Dermis microvascular lymphatic vessel endothelial cell (primary cell): ENCODE measurements around the gene ZNF202. TPM values are rescaled to one million over a fixed set of nuclear protein-coding genes. Genes with fewer than 3 reads are reported as not detected.
"Not testable (repeated sequence)": the region's sequence is repeated elsewhere in the genome, so short reads cannot be mapped to it uniquely, and the experiment has no call there.

Experiments used
- DNase-seq, 2 donors: peaks; one replicate each; pipeline versions ENCODE4 v3.0.0 to v3.0.0-alpha.2; 2010; ENCODE audit warnings: low read depth in 2 of 2
- total RNA-seq: library from RNA; depleted of rRNA; stranded (reverse); fragments of >200 nt; gene quantifications from 2 replicates; pipeline ENCODE4 v1.2.1, GENCODE V29; 2014

ZNF202 gene
- total RNA-seq, 1 donor from 2014 or later: 3.6 TPM

GRCh38 chr11:123742031-123742723, 717 bp upstream of the ZNF202 start:
- peak in 1 of 2 donors; percentile 7 for DNase-seq

GRCh38 chr11:123740787-123741158, 687 bp downstream of the ZNF202 start:
- DNase-seq: peak in 1 of 2 donors; percentile 6

DNA sequence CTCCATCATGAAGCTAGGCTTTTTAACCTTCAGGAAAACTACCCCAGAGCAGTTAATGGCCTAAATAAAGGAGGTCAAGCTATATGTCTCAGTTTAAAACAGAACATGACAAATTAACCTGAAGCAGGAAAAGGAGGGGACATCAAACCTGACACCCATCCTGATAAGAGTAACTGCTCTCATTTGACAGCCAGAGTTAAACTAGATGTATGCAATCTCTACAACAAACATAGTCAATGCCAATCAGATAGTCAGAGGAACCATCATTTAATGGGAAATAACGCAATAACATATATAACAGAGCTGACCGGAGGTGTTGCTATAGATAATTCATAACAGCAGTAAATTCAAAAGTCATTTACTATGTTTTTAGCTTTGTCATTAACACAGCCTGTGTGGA, 3.1 kb downstream of the ZNF202 start:
- DNase-seq: no peak

GRCh38 chr11:123736769-123737168, 4.7 kb downstream of the ZNF202 start:
- no peak for DNase-seq

DNA sequence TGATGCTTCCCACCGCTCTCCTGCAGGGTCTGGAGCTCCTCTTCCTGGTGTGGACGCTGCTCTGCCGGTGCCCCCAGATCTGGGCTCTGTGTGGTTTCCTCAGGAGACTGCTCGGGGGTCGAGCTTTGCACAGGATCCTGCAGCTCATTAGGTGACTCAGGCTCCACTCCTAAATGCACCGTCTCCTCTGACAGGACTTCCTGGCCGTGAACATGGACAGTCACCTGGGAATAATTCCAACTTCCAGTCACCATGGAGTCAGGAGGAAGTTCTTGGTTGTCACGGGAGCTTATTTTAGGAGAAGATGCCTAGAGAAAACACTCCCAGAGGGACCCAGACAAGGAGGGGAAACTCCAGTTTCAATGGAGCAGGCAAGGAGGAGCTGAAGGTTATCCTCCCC, 11.9 kb downstream of the ZNF202 start:
- peak in 1 of 2 donors; percentile 8 for DNase-seq

- no peak for DNase-seq
These were observed 15.3 kb downstream of the ZNF202 start for GRCh38 chr11:123725995-123726655.

DNA sequence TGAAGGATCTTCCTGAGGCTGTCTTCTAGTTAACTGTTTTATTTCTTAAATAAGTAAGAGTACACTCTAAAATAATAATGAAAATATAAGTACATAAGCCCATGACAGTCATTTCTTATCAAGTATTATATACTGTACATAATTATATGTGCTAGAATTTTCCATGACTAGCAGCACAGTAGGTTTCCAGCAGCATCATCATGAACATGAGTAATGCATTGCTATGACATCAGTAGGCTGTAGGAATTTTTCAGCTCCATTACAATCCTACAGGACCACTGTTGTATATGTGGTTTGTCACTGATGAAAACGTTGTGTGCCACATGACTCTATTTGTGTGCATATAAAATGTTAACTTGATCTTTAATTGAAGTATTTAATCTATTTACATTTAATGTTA, 22.0 kb downstream of the ZNF202 start:
- DNase-seq: no peak

GRCh38 chr11:123718469-123718868, 23.0 kb downstream of the ZNF202 start:
- DNase-seq: no peak

DNA sequence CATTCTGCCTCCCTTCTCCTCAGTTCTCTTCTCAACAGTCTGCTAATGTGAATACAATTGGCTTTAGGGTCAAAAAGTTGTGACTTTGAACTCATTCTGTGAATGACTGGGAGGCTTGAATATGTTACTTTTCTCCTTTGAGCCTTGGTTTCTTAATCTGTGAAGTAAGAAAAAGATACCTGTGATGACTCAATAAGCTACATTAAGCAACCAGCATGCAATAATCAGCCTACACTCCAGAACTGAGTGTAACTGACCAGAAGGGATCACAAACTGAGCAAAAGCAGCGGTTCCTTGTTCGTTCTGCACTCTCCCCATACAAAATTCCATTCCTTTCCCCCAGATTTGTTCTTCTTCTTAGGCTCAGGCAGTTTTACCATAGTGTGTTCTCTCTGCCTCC, 23.4 kb downstream of the ZNF202 start:
- no peak for DNase-seq

- not testable (repeated sequence) for DNase-seq
These were observed 28.8 kb downstream of the ZNF202 start for GRCh38 chr11:123712627-123713026.

DNA sequence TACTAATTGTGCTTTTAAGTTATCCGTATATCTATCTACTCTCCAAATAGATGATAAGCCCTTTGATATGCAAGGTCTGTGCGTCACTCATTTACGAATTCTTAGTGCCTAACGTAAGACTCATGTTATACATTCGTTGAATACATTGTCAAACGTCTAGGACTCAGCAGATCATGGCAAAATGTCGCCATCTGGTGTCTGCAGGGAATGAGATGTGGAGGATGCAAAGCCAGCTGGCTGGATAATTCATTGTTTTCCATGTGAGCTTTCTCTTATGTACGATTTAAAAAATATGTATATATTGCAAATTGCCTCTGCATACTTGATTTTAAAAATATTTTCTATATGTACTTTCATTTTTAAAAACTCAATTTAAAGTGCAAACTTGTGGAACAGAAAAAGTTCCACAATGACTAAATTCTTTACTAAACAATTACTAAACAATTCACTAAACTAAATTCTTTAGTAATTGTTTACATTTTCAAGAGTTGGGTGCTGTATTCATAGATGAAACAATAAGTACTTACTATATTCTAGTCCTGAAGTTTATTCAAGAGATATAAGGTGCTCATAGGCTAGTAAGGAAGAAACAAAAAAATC, 33.8 kb downstream of the ZNF202 start:
- DNase-seq: peak; percentile 72 to 75

- no peak for DNase-seq
These were observed 34.3 kb downstream of the ZNF202 start for GRCh38 chr11:123707206-123707605.

GRCh38 chr11:123704341-123704740, 37.1 kb downstream of the ZNF202 start:
- DNase-seq: no peak

GRCh38 chr11:123702696-123703095, 38.8 kb downstream of the ZNF202 start:
- DNase-seq: no peak

- DNase-seq: no peak
These were observed 39.3 kb downstream of the ZNF202 start for GRCh38 chr11:123702139-123702538.

DNA sequence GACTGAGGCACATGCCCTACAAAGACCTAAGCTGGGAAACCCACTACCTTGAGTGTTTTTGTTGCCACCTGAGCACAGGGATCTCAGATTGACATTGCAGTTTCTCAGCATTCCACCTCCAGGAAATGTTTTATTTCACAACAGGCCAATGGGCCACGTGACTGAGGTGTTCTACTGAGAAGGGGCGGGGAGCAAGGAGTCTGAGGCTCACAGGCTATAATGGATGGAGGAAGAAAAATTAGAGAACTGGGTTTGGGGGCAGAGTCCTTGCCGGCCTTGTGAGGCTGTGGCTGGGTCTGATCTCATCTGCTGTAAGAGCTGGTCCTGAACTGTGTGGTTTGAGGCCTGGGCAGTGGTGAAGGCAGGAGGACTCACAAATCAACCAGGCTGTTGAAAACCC, 40.7 kb downstream of the ZNF202 start:
- no peak for DNase-seq

- DNase-seq: no peak
These were observed 42.8 kb downstream of the ZNF202 start for GRCh38 chr11:123698546-123699127.

GRCh38 chr11:123696183-123696582, 45.3 kb downstream of the ZNF202 start:
- DNase-seq: no peak

GRCh38 chr11:123695231-123695630, 46.2 kb downstream of the ZNF202 start:
- DNase-seq: no peak

DNA sequence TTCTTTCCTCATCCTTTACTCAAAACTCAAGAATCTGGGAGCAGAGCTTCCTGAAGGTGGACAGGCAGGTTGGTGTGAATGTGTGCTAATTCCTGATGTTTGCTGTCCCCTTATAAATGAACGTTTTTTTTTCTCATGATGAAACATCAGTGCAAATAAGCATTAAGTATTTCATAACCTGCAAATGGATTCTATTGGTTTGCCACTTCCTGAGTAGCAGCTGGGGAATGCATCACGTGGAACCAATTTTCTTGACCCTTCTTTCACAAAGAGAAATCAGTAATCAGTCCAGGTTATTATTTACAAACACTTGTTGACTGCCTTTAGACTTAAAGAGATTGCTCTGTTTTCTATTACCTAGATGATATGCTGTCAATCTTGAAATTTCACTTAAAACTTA, 46.9 kb downstream of the ZNF202 start:
- no peak for DNase-seq

DNA sequence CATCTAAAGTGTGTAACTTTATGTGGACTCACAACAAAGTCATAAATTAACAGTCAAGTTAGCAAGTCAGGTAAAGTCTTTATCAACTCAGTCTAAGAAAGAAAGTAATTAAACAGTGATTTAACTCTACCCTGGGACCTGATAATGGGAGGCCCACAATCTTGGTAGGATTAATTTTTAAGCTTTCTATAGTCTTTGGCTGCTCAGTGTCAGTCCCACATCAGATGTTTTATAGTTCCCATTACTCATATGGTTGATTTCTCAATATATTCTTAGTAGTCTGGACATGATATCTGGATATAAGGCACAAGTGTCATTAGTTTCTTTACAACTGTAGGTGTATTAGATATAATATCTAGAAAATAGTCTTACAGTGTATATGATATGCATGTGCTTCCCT, 48.5 kb downstream of the ZNF202 start:
- no peak for DNase-seq

DNA sequence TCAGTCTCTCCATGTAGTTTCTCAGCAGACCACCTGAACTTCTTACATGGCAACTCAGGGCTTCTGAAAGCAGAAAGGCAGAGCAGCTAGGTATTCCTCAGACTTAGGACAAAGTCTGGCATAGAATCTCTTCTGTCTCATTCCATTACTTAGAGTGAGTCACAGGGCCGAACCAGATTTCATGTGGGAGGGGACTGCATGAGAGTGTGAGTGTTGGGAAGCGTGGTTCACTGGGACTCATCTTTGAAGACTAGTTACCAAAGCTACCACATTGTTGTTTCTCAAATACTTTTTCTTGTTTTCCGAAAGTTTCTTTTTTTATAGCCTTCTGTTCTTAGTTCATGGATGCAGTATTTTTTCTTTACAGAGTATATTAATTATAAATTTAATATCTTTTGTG, 51.0 kb downstream of the ZNF202 start:
- no peak for DNase-seq

GRCh38 chr11:123684601-123685000, 56.9 kb downstream of the ZNF202 start:
- no peak for DNase-seq
